ENCODE measurements around the gene USH2A. TPM values are rescaled to one million over a fixed set of nuclear protein-coding genes. Genes with fewer than 3 reads are reported as not detected.

The USH2A gene
- polyA plus RNA-seq, 1 of the 3 experiments (the other 2 are of a cell fraction): under 0.01 TPM

DNA sequence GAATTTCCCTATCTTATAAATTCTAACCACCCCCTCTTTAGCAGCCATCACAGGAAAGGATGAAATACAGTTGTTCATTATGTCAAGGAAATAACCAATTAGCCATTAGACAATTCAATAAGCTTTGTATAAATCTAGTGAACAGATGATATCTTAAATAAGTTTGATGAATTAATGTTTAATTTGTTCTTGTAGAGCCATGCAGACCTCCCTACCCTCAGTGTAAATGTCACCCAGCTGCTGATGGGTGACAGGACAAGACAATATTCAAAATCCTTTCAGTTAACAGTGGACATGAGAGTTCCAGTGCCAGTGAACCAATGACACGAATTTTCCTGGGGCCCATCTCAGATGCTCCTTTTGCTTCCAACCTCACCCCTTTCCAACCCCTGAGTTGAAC, 460.2 kb downstream of the USH2A start:
- TF ChIP-seq FOXM1 (IDR thresholded peaks at IDR 0.05; ENCODE audit: low read depth) (no peak), MEF2A (IDR thresholded peaks at IDR 0.05; ENCODE audit: borderline replicate concordance, low read depth) (no peak), SIN3A (IDR thresholded peaks at IDR 0.05; ENCODE audit: borderline replicate concordance, low read depth, low read length) (no peak), YY1 (IDR thresholded peaks at IDR 0.05; ENCODE audit: low read depth) (no peak), MXI1 (IDR thresholded peaks at IDR 0.05; ENCODE audit: low read depth, low read length) (peak; percentile 22; the same call in 1 of the 2 replicates), NRF1 (IDR thresholded peaks at IDR 0.05; ENCODE audit: low read depth, low read length) (no peak), POLR2AphosphoS5 (IDR thresholded peaks at IDR 0.05; ENCODE audit: low read depth, low read length) (no peak), GABPA (IDR thresholded peaks at IDR 0.05; ENCODE audit: low read depth) (no peak), RAD21 (IDR thresholded peaks at IDR 0.05; ENCODE audit: low read length) (no peak), TEAD4 (IDR thresholded peaks at IDR 0.05; ENCODE audit: borderline replicate concordance, insufficient read depth) (no peak), EZH2phosphoT487 (IDR thresholded peaks at IDR 0.05; ENCODE audit: borderline replicate concordance, low read depth) (no peak), TCF12 (IDR thresholded peaks at IDR 0.05) (no peak), FOSL2 (IDR thresholded peaks at IDR 0.05; ENCODE audit: borderline replicate concordance, low read depth) (no peak), GATA2 (CRISPR knock-in tag; IDR thresholded peaks at IDR 0.05) (no peak), EP300 (IDR thresholded peaks at IDR 0.05; ENCODE audit: borderline replicate concordance in 1 of 2, low read depth in 1 of 2, low read length in 1 of 2) (peak in 1 of 2 experiments; percentile 77; a peak in 2 of 4 replicates), RCOR1 (IDR thresholded peaks at IDR 0.05; ENCODE audit: low read length) (0 out of 2 replicates have a peak, but pooled peaks have one; percentile 28)
- TF ChIP-seq, protein P1, sequence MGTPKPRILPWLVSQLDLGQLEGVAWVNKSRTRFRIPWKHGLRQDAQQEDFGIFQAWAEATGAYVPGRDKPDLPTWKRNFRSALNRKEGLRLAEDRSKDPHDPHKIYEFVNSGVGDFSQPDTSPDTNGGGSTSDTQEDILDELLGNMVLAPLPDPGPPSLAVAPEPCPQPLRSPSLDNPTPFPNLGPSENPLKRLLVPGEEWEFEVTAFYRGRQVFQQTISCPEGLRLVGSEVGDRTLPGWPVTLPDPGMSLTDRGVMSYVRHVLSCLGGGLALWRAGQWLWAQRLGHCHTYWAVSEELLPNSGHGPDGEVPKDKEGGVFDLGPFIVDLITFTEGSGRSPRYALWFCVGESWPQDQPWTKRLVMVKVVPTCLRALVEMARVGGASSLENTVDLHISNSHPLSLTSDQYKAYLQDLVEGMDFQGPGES (IDR thresholded peaks at IDR 0.05; ENCODE audit: low read depth, low read length): no peak
- TF ChIP-seq, protein P2, sequence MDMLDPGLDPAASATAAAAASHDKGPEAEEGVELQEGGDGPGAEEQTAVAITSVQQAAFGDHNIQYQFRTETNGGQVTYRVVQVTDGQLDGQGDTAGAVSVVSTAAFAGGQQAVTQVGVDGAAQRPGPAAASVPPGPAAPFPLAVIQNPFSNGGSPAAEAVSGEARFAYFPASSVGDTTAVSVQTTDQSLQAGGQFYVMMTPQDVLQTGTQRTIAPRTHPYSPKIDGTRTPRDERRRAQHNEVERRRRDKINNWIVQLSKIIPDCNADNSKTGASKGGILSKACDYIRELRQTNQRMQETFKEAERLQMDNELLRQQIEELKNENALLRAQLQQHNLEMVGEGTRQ (IDR thresholded peaks at IDR 0.05; ENCODE audit: borderline replicate concordance, low read depth, low read length): no peak
- H3K9ac ChIP-seq: no peak overlapping the region
- no peaks in the 10 kb centered on the region for H3F3A ChIP-seq (replicated peaks; ENCODE audit: insufficient read depth)
- H3K9me2 ChIP-seq: no peaks in the 10 kb centered on the region
- H3K4me3 ChIP-seq (ENCODE audit: low read depth in 2 of 2, low read length in 1 of 2): no peak overlapping the region
- H3K27ac ChIP-seq (ENCODE audit: low read depth in 2 of 2, low read length in 1 of 2): no peak overlapping the region
- H3K79me2 ChIP-seq (ENCODE audit: insufficient read depth): no peaks in the 10 kb centered on the region
- peaks cover 0 to 6% of the 10 kb centered on the region in 2 experiments; a peak in 2 of 4 replicates for H3K4me1 ChIP-seq (ENCODE audit: control insufficient read depth in 1 of 2, insufficient read depth in 2 of 2, low read depth in 1 of 2, low read length in 1 of 2)
- H3K36me3 ChIP-seq (replicated peaks in 1 of 2; ENCODE audit: control insufficient read depth in 1 of 2, insufficient read depth in 2 of 2, low read length in 1 of 2): no peaks in the 10 kb centered on the region
- no peak overlapping the region for H2AFZ ChIP-seq (ENCODE audit: low read depth)
- no peaks in the 10 kb centered on the region for H4K20me1 ChIP-seq (ENCODE audit: insufficient read depth)
- WGBS (ENCODE audit: low lambda C conversion rate): 0% methylated on average over 1 of the region's 1 CpG
- H3K27me3 ChIP-seq (ENCODE audit: insufficient read depth): no peaks in the 10 kb centered on the region
- ChIA-PET POLR2A (no interaction called here), CTCF (no interaction called here)
- H3K4me2 ChIP-seq: no peak overlapping the region
- DNase-seq: peak; percentile 11
- H3K9me3 ChIP-seq: no peaks in the 10 kb centered on the region

DNA sequence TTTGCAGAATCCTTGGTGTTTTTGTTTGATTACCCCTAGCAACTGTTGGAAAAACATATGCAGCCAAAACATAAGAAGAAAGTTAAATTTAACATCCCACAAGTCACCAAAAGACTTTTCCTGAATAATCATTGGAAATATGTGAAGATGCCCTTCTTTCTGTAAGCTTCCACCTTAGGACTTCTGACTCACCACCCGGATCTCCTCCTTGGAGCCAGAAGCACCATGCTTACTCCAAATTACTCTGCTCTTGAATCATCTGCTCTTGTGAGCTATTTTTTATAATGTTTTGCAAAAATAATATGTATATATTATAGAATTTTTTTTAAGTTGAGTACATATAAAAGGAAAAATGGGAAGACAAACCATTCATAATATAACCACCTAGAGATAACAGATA, 464.4 kb downstream of the USH2A start:
- Histone ChIP-seq H3K27ac (ENCODE audit: low read depth in 2 of 2, low read length in 1 of 2) (no peak overlapping the region), H3K36me3 (replicated peaks in 1 of 2; ENCODE audit: control insufficient read depth in 1 of 2, insufficient read depth in 2 of 2, low read length in 1 of 2) (no peaks in the 10 kb centered on the region), H3K79me2 (ENCODE audit: insufficient read depth) (no peaks in the 10 kb centered on the region), H3K4me2 (no peak overlapping the region), H4K20me1 (ENCODE audit: insufficient read depth) (no peaks in the 10 kb centered on the region), H3K27me3 (ENCODE audit: insufficient read depth) (no peaks in the 10 kb centered on the region), H2AFZ (ENCODE audit: low read depth) (no peak overlapping the region), H3K9me3 (no peaks in the 10 kb centered on the region), H3F3A (replicated peaks; ENCODE audit: insufficient read depth) (no peaks in the 10 kb centered on the region), H3K4me3 (ENCODE audit: low read depth in 2 of 2, low read length in 1 of 2) (no peak overlapping the region), H3K9ac (no peak overlapping the region), H3K9me2 (no peaks in the 10 kb centered on the region), H3K4me1 (ENCODE audit: control insufficient read depth in 1 of 2, insufficient read depth in 2 of 2, low read depth in 1 of 2, low read length in 1 of 2) (peaks cover 0 to 6% of the 10 kb centered on the region in 2 experiments; a peak in 2 of 4 replicates)
- ChIA-PET CTCF (no interaction called here), POLR2A (no interaction called here)
- no peak for DNase-seq
- TF ChIP-seq JUND (IDR thresholded peaks at IDR 0.05) (no peak), ELF1 (IDR thresholded peaks at IDR 0.05) (no peak), EZH2phosphoT487 (IDR thresholded peaks at IDR 0.05; ENCODE audit: borderline replicate concordance, low read depth) (no peak), EP300 (IDR thresholded peaks at IDR 0.05; ENCODE audit: borderline replicate concordance in 1 of 2, low read depth in 1 of 2, low read length in 1 of 2) (no peak), MEF2A (IDR thresholded peaks at IDR 0.05; ENCODE audit: borderline replicate concordance, low read depth) (no peak), RXRA (IDR thresholded peaks at IDR 0.05; ENCODE audit: borderline replicate concordance, low read depth) (no peak), RFX5 (IDR thresholded peaks at IDR 0.05; ENCODE audit: low read length) (no peak), SMC3 (IDR thresholded peaks at IDR 0.05; ENCODE audit: low read depth, low read length) (no peak)
- TF ChIP-seq, protein P2 (IDR thresholded peaks at IDR 0.05; ENCODE audit: borderline replicate concordance, low read depth, low read length): no peak
- TF ChIP-seq, protein P1 (IDR thresholded peaks at IDR 0.05; ENCODE audit: low read depth, low read length): no peak
- 56% methylated on average over 1 of the region's 1 CpG for WGBS (ENCODE audit: low lambda C conversion rate)
